ENCODE measurements around the gene GALNT18.
"Not testable (repeated sequence)": the region's sequence is repeated elsewhere in the genome, so short reads cannot be mapped to it uniquely, and the experiment has no call there.

The GALNT18 gene

GRCh38 chr11:11356842-11357241, 265.0 kb downstream of the GALNT18 start:
- TF ChIP-seq CTCF (IDR thresholded peaks at IDR 0.05; ENCODE audit: insufficient read depth, low read depth, low read length, missing control alignments): no peak
- DNase-seq (ENCODE audit: low read depth): no peak
- no peak overlapping the region for H3K4me3 ChIP-seq (ENCODE audit: low read length)

- not testable (repeated sequence) for H3K4me3 ChIP-seq (ENCODE audit: low read length)
- DNase-seq (ENCODE audit: low read depth): peak; percentile 14
Observed at GRCh38 chr11:11352878-11353277, 268.9 kb downstream of the GALNT18 start, which contains the start of gene CSNK2A3. Gene CSNK2A3 (minus strand): TSS chr11:11353250. CDS start chr11:11353119, 131 bp downstream.

GRCh38 chr11:11351851-11352250, 270.0 kb downstream of the GALNT18 start:
- not testable (repeated sequence) for H3K4me3 ChIP-seq (ENCODE audit: low read length); DNase-seq (ENCODE audit: low read depth)

- H3K4me3 ChIP-seq (ENCODE audit: low read length): no peak overlapping the region
- peak; percentile 22 for DNase-seq (ENCODE audit: low read depth)
- no peak for TF ChIP-seq CTCF (IDR thresholded peaks at IDR 0.05; ENCODE audit: insufficient read depth, low read depth, low read length, missing control alignments)
Observed at GRCh38 chr11:11351042-11351586, 270.7 kb downstream of the GALNT18 start.

- no peak overlapping the region for H3K4me3 ChIP-seq (ENCODE audit: low read length)
- peak; percentile 36 for DNase-seq (ENCODE audit: low read depth)
- TF ChIP-seq CTCF (IDR thresholded peaks at IDR 0.05; ENCODE audit: insufficient read depth, low read depth, low read length, missing control alignments): no peak
Observed at GRCh38 chr11:11349870-11350337, 271.9 kb downstream of the GALNT18 start.

GRCh38 chr11:11349106-11349825, 272.5 kb downstream of the GALNT18 start:
- H3K4me3 ChIP-seq (ENCODE audit: low read length): no peak overlapping the region
- no peak for TF ChIP-seq CTCF (IDR thresholded peaks at IDR 0.05; ENCODE audit: insufficient read depth, low read depth, low read length, missing control alignments)
- DNase-seq (ENCODE audit: low read depth): no peak

GRCh38 chr11:11348303-11348702, 273.5 kb downstream of the GALNT18 start:
- DNase-seq (ENCODE audit: low read depth): no peak
- TF ChIP-seq CTCF (IDR thresholded peaks at IDR 0.05; ENCODE audit: insufficient read depth, low read depth, low read length, missing control alignments): no peak
- no peak overlapping the region for H3K4me3 ChIP-seq (ENCODE audit: low read length)

- no peak for DNase-seq (ENCODE audit: low read depth)
- TF ChIP-seq CTCF (IDR thresholded peaks at IDR 0.05; ENCODE audit: insufficient read depth, low read depth, low read length, missing control alignments): no peak
- H3K4me3 ChIP-seq (ENCODE audit: low read length): no peak overlapping the region
Observed at GRCh38 chr11:11347592-11347991, 274.2 kb downstream of the GALNT18 start.

Data from epithelial cell of esophagus (primary cell).